Left cardiac atrium (tissue), 4 donors: Measurements from ENCODE around the gene SLC41A1. TPM values are rescaled to one million over a fixed set of nuclear protein-coding genes. Genes with fewer than 3 reads are reported as not detected.

ENCODE experiments used
- ATAC-seq, 2 donors: fragments of 200-7000 bp; cut with Tn5 transposase; one replicate each; pipeline ENCODE4 v1.9.1; 2020; ENCODE audit warnings: mild to moderate bottlenecking in 2 of 2, moderate library complexity in 2 of 2
- DNase-seq: peaks from one replicate; pipeline ENCODE4 v3.0.0-alpha.2; 2020
- intact Hi-C, 2 donors: fragments of 100-400 bp; cut with DNase I; formaldehyde crosslinking; loops; one replicate each; pipeline versions ENCODE4 v1.14.1 to v1.15.1; 2022 to 2023
- total RNA-seq, 2 donors: library from RNA; stranded (reverse); fragmentation: NEBNext Ultra II Directional; extraction: Animal tissue kit (Norgen Biotek cat#: 25700); gene quantifications; one replicate each; pipeline ENCODE4 v1.2.1, GENCODE V29; 2021
- donor health status: DM: no; HTN: yes; CAD: no.
- donor health status: DM: no; HTN: yes; CAD: no; lungs with severe emphysema.
- donor health status: DM: yes; HTN: yes; CAD: no.
- donor health status: Dilated cardiomyopathy.

The SLC41A1 gene
- total RNA-seq, 2 donors from 2014 or later: 162 to 206 TPM

- no peak for ATAC-seq
- no peak for DNase-seq
- intact Hi-C loops: no loop called here
These were observed 42.4 kb downstream of the SLC41A1 start for GRCh38 chr1:205770618-205771017.

GRCh38 chr1:205769641-205770365 lies 43.2 kb downstream of the SLC41A1 start:
- intact Hi-C loops: no loop called here
- DNase-seq: no peak
- ATAC-seq: no peak

- DNase-seq (no peak), ATAC-seq (no peak)
- intact Hi-C loops: no loop called here
These were observed 45.8 kb downstream of the SLC41A1 start for GRCh38 chr1:205767248-205767647.

- no peak for DNase-seq
- intact Hi-C loops: no loop called here
These were observed 46.4 kb downstream of the SLC41A1 start for GRCh38 chr1:205766570-205766969.

GRCh38 chr1:205766038-205766437 lies 47.0 kb downstream of the SLC41A1 start:
- intact Hi-C loops: no loop called here
- ATAC-seq: no peak
- no peak for DNase-seq

More at GRCh38 chr1:205766570-205766969, 46.4 kb downstream of the SLC41A1 start:
- ATAC-seq: no peak

- ATAC-seq: no peak
- intact Hi-C loops: no loop called here
- no peak for DNase-seq
These were observed 48.4 kb downstream of the SLC41A1 start for GRCh38 chr1:205764578-205764977.

GRCh38 chr1:205763980-205764379 lies 49.0 kb downstream of the SLC41A1 start:
- ATAC-seq (no peak), DNase-seq (no peak)
- intact Hi-C loops: no loop called here

GRCh38 chr1:205760606-205761005 lies 52.4 kb downstream of the SLC41A1 start:
- intact Hi-C loops: no loop called here
- ATAC-seq: no peak
- DNase-seq: no peak

- intact Hi-C loops: no loop called here
- no peak for DNase-seq
- no peak for ATAC-seq
These were observed 56.4 kb downstream of the SLC41A1 start for GRCh38 chr1:205756552-205756951.

GRCh38 chr1:205754857-205755256 lies 58.1 kb downstream of the SLC41A1 start:
- intact Hi-C loops: no loop called here
- DNase-seq: no peak
- no peak for ATAC-seq

- ATAC-seq (no peak), DNase-seq (no peak)
- intact Hi-C loops: loop anchor here in 1 of 2 donors (2.0 kb wide), 1 partner anchor 62 kb away; the partner anchor contains the start of gene SLC41A1
These were observed 61.9 kb downstream of the SLC41A1 start for GRCh38 chr1:205751036-205751651.

- ATAC-seq (peak; percentile 90 to 91), DNase-seq (peak; percentile 98)
- intact Hi-C loops: loop anchor here in 1 of 2 donors (2.0 kb wide), 1 partner anchor 62 kb away; the partner anchor contains the start of gene SLC41A1
These were observed 62.6 kb downstream of the SLC41A1 start, which contains the start of gene NUCKS1 for GRCh38 chr1:205750138-205751035. NUCKS1 (minus strand) TSS chr1:205750182; CDS start chr1:205749973, 209 bp downstream.

GRCh38 chr1:205749234-205750137 lies 63.5 kb downstream of the SLC41A1 start:
- intact Hi-C loops: loop anchor here in 1 of 2 donors (2.0 kb wide), 1 partner anchor 63 kb away; the partner anchor contains the start of gene SLC41A1
- ATAC-seq (peak; percentile 92 to 94), DNase-seq (peak; percentile 96)

GRCh38 chr1:205748403-205749233 lies 64.4 kb downstream of the SLC41A1 start:
- DNase-seq (no peak), ATAC-seq (peak; percentile 42 to 45)
- intact Hi-C loops: no loop called here

- intact Hi-C loops: no loop called here
- DNase-seq (no peak), ATAC-seq (no peak)
These were observed 66.1 kb downstream of the SLC41A1 start for GRCh38 chr1:205746757-205747412.

- DNase-seq (no peak), ATAC-seq (no peak)
- intact Hi-C loops: no loop called here
These were observed 68.6 kb downstream of the SLC41A1 start for GRCh38 chr1:205744403-205744802.

GRCh38 chr1:205743977-205744376 lies 69.0 kb downstream of the SLC41A1 start:
- intact Hi-C loops: no loop called here
- DNase-seq (no peak), ATAC-seq (no peak)
